Measurements from ENCODE around the gene GADL1.

The GADL1 gene

GRCh38 chr3:30852833-30853232 is 41.6 kb downstream of the GADL1 start:
- no peaks in the 10 kb centered on the region for H3K36me3 ChIP-seq (ENCODE audit: control insufficient read depth in 2 of 2, insufficient read depth in 1 of 2, low read length in 2 of 2)
- no peaks in the 10 kb centered on the region for H3K9me3 ChIP-seq (ENCODE audit: control insufficient read depth, insufficient read depth, low read depth, low read length)
- ChIA-PET POLR2A (no interaction called here), CTCF (interaction anchor here (0.6 to 1.1 kb wide), 3 partner anchors 12 to 1293 kb away, joined by 3 read pairs; no protein-coding TSS in a partner anchor)
- TF ChIP-seq BCL11A (tag by site-specific recombination; IDR thresholded peaks at IDR 0.05; ENCODE audit: low read depth): no peak
- no peak for TF ChIP-seq ZNF692 (tag by site-specific recombination; IDR thresholded peaks at IDR 0.05)
- TF ChIP-seq MYNN (tag by site-specific recombination; IDR thresholded peaks at IDR 0.05; ENCODE audit: borderline replicate concordance): no peak
- TF ChIP-seq ZNF169 (tag by site-specific recombination; IDR thresholded peaks at IDR 0.05): no peak
- no peak for TF ChIP-seq ZNF121 (tag by site-specific recombination; IDR thresholded peaks at IDR 0.05)
- TF ChIP-seq PRDM2 (tag by site-specific recombination; IDR thresholded peaks at IDR 0.05; ENCODE audit: borderline replicate concordance): no peak
- TF ChIP-seq GLIS1 (tag by site-specific recombination; IDR thresholded peaks at IDR 0.05): no peak
- no peak for TF ChIP-seq ZNF404 (tag by site-specific recombination; IDR thresholded peaks at IDR 0.05)
- no peak for TF ChIP-seq SP2 (tag by site-specific recombination; IDR thresholded peaks at IDR 0.05)
- H3K27ac ChIP-seq (ENCODE audit: extremely low read depth, low read depth, low read length): no peak overlapping the region
- no peak overlapping the region for H3K4me3 ChIP-seq (ENCODE audit: low read depth, low read length)
- H3K4me1 ChIP-seq (ENCODE audit: control insufficient read depth, insufficient read depth, low read length): no peaks in the 10 kb centered on the region

- Histone ChIP-seq H3K9me3 (ENCODE audit: control insufficient read depth, insufficient read depth, low read depth, low read length) (no peaks in the 10 kb centered on the region), H3K27ac (ENCODE audit: extremely low read depth, low read depth, low read length) (no peak overlapping the region), H3K4me3 (ENCODE audit: low read depth, low read length) (no peak overlapping the region), H3K4me1 (ENCODE audit: control insufficient read depth, insufficient read depth, low read length) (no peaks in the 10 kb centered on the region), H3K36me3 (ENCODE audit: control insufficient read depth in 2 of 2, insufficient read depth in 1 of 2, low read length in 2 of 2) (no peaks in the 10 kb centered on the region)
- ChIA-PET CTCF (no interaction called here), POLR2A (no interaction called here)
- TF ChIP-seq PRDM2 (tag by site-specific recombination; IDR thresholded peaks at IDR 0.05; ENCODE audit: borderline replicate concordance) (no peak), ZBTB10 (tag by site-specific recombination; IDR thresholded peaks at IDR 0.05) (no peak), REST (tag by site-specific recombination; IDR thresholded peaks at IDR 0.05) (no peak), SCRT1 (tag by site-specific recombination; IDR thresholded peaks at IDR 0.05; ENCODE audit: borderline replicate concordance) (no peak), ZNF561 (tag by site-specific recombination; IDR thresholded peaks at IDR 0.05; ENCODE audit: borderline replicate concordance) (no peak)
Measured at GRCh38 chr3:30848087-30848779, 46.2 kb downstream of the GADL1 start.
